ENCODE data around the gene GPR153. TPM values are rescaled to one million over a fixed set of nuclear protein-coding genes. Genes with fewer than 3 reads are reported as not detected.

Gene GPR153
- total RNA-seq, 4 donors from 2014 or later, result 6.2 to 17.3 (median 11.7) TPM

DNA sequence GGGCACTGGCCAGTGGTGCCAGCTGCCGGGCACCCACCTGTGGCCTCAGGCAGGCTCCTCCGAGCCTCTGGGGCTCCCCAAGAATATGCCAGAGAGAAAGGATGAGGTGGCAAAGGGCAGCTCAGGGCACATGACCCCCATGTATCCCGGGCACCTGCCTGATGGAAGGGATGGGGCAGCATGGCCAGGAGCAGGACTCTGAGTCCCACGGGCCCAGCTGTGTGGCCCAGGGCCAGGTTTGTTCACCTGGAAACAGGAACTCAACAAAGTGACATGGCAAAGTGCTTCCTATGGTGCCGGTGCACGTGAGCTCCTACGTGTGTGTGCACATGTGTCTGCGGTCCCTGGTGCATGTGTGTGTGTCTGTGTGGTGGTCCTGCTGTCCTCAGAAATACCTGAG, 9.5 kb upstream of the GPR153 start:
- 70 to 75% methylated on average over 8 of the region's 8 CpGs for WGBS, 2 donors
- intact Hi-C loops (cut with DNase I; ENCODE audit: low total_unique reads), result no loop called here
- H3K4me3 ChIP-seq (ENCODE audit: low read depth, poor library complexity, severe bottlenecking), result no peak overlapping the region
- no peak for DNase-seq (ENCODE audit: low spot score in 2 of 2)
- no peak for TF ChIP-seq POLR2A (IDR thresholded peaks at IDR 0.05)
- TF ChIP-seq, protein P1, sequence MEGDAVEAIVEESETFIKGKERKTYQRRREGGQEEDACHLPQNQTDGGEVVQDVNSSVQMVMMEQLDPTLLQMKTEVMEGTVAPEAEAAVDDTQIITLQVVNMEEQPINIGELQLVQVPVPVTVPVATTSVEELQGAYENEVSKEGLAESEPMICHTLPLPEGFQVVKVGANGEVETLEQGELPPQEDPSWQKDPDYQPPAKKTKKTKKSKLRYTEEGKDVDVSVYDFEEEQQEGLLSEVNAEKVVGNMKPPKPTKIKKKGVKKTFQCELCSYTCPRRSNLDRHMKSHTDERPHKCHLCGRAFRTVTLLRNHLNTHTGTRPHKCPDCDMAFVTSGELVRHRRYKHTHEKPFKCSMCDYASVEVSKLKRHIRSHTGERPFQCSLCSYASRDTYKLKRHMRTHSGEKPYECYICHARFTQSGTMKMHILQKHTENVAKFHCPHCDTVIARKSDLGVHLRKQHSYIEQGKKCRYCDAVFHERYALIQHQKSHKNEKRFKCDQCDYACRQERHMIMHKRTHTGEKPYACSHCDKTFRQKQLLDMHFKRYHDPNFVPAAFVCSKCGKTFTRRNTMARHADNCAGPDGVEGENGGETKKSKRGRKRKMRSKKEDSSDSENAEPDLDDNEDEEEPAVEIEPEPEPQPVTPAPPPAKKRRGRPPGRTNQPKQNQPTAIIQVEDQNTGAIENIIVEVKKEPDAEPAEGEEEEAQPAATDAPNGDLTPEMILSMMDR (IDR thresholded peaks at IDR 0.05), result no peak

DNA sequence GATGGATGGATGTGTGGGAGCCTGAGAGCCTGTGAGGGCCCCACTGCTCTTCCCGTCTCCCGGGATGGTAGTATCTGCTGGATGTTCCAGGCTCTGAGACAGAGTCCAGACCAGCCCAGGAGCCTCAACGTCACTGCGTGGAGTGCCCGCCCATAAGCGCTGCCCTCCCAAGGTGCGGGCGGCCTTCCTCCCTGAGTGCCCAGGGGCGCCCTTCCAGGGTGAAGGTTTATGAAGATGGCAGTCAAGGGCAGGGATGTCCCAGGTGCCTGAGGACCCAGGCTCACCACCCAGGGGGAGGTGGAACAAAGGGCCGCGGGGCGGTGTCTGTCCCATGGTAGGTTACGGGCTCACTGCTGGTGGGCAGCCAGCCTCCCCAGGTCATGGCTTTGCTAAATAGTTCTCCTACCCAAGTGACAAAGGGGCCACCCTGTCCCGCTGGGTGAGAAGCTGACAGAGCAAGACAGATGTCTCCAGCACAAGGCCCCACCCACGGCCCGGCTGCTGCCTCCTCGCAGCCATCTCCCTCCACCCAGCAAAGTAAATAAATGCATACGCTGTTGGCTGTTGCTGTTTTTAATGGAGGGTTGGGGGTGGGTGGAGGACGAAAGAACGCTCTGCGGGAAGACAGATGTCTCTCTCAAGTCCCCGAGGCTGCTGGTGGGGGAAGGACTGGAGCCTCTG, 9.0 kb upstream of the GPR153 start:
- no peak overlapping the region for H3K4me3 ChIP-seq (ENCODE audit: low read depth, poor library complexity, severe bottlenecking)
- intact Hi-C loops (cut with DNase I; ENCODE audit: low total_unique reads), result no loop called here
- 73 to 83% methylated on average over 17 to 22 of the region's 22 CpGs for WGBS, 2 donors
- TF ChIP-seq POLR2A (IDR thresholded peaks at IDR 0.05), result no peak
- TF ChIP-seq, protein P1 (IDR thresholded peaks at IDR 0.05), result no peak
- no peak for DNase-seq (ENCODE audit: low spot score in 2 of 2)

DNA sequence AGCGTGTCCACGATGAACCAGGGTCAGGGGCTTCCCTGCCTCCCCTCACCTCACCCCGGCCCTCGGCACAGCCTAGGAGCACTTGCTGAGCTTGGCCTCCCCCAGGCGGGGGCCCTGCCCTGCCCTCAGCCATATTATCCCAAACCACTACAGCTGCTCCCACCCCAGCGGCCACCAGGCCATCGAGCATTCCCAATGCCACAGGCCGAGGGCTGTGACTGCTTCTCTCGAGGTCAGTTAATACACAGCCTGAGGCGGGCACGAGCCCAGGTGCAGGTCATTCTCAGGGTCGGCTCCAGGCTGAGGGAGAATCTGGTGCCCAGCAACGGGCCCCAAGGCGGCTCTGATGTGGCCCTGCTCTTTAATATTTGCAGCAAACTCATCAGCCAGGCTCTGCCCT, 8.4 kb upstream of the GPR153 start:
- WGBS, 2 donors, result 95 to 98% methylated on average over 12 to 14 of the region's 14 CpGs
- no peak for DNase-seq (ENCODE audit: low spot score in 2 of 2)
- TF ChIP-seq, protein P1 (IDR thresholded peaks at IDR 0.05), result no peak
- TF ChIP-seq POLR2A (IDR thresholded peaks at IDR 0.05), result no peak
- intact Hi-C loops (cut with DNase I; ENCODE audit: low total_unique reads), result no loop called here
- H3K4me3 ChIP-seq (ENCODE audit: low read depth, poor library complexity, severe bottlenecking), result no peak overlapping the region

DNA sequence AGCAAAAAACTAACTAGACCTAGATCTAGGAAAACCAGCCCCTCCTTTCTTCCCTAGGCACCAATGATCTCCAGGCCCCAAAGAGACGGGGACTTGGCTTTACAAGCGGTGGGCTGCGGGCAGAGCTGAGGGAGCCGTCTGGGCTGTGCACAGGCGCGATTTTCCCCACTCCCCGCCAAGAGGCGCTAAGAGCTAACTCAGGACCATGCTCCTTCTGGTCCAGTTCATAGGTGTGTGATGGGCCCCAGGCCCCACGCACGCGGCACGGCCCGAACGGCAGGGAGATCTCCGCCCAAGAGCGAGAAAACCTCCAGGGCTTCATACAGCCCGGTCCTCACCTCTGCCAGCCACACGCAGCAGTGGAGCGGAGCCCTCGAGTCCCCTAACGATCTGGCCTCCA, 7.5 kb upstream of the GPR153 start:
- intact Hi-C loops (cut with DNase I; ENCODE audit: low total_unique reads), result no loop called here

DNA sequence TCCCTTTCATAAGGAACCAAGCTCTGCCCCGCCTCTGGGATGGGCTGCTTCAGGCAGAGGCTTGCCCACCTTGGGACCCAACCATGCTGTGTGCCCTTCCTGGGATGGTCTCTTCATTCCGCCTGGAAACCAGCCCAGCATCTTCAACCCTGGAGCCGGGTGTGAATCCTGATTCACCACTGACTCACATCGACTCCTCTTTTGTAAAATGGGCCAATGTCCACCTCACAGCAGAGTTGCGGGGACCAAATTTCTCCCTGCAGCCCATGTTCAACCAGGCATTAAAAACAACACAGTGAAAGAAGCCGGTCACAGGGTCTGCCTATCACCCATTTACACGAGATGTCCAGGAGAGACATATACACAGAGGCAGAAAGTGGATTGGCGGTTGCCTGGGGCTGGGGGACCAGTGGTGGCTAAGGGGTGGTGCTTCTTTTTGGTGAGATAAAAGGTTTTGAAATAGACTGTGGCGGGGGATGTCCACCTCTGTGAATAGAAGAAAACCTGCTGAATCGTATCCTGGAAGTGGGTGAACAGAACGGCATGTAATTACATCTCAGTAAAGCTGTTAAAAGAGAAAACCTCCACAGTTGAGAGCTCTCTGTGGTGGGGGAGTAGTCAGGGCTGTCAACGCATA, 6.9 kb upstream of the GPR153 start:
- intact Hi-C loops (cut with DNase I; ENCODE audit: low total_unique reads), result no loop called here
- 78 to 87% methylated on average over 12 of the region's 12 CpGs for WGBS, 2 donors
- H3K4me3 ChIP-seq (ENCODE audit: low read depth, poor library complexity, severe bottlenecking), result no peak overlapping the region
- no peak for DNase-seq (ENCODE audit: low spot score in 2 of 2)
- TF ChIP-seq, protein P1 (IDR thresholded peaks at IDR 0.05), result no peak
- no peak for TF ChIP-seq POLR2A (IDR thresholded peaks at IDR 0.05)

More for the DNA sequence above, 7.5 kb upstream of the GPR153 start:
- no peak for DNase-seq (ENCODE audit: low spot score in 2 of 2)
- H3K4me3 ChIP-seq (ENCODE audit: low read depth, poor library complexity, severe bottlenecking), result no peak overlapping the region
- no peak for TF ChIP-seq POLR2A (IDR thresholded peaks at IDR 0.05)
- TF ChIP-seq, protein P1 (IDR thresholded peaks at IDR 0.05), result no peak
- WGBS, 2 donors, result 91 to 93% methylated on average over 21 of the region's 21 CpGs

Data from lower leg skin (tissue), 4 donors.